Endothelial cell of umbilical vein (primary cell): ENCODE measurements around the gene ATP5PD.

ENCODE experiments used
- EZH2 ChIP-seq: IDR thresholded peaks from 2 replicates; pipeline ENCODE4 v1.6.1; 2012; ENCODE audit warnings: borderline replicate concordance, low read depth, mild to moderate bottlenecking, moderate library complexity, low read length, inconsistent platforms; ENCODE audit not compliant: severe bottlenecking
- FOS ChIP-seq: IDR thresholded peaks from 2 replicates; pipeline ENCODE4 v1.6.1; 2011; ENCODE audit warnings: mild to moderate bottlenecking, low read length, moderate library complexity, borderline replicate concordance; ENCODE audit not compliant: insufficient read depth
- JUN ChIP-seq: IDR thresholded peaks from 2 replicates; pipeline ENCODE4 v1.6.1; 2011; ENCODE audit warnings: borderline replicate concordance, low read depth; ENCODE audit not compliant: insufficient read length, insufficient read depth
- POLR2A ChIP-seq: IDR thresholded peaks from 2 replicates; pipeline ENCODE4 v1.6.1; 2012; ENCODE audit warnings: low read depth, mild to moderate bottlenecking, control low read depth, low read length
- POLR2AphosphoS5 ChIP-seq: IDR thresholded peaks from 2 replicates; pipeline ENCODE4 v1.6.1; 2012; ENCODE audit warnings: low read depth, mild to moderate bottlenecking, control low read depth, low read length, moderate library complexity; ENCODE audit not compliant: insufficient read depth
- TF ChIP-seq, protein P1 (sequence below), 2 donors: IDR thresholded peaks; 1 replicate in 1 of 2; 2 replicates in 1 of 2; pipeline ENCODE4 v1.5.1; 2011; ENCODE audit warnings: low read length in 2 of 2, mild to moderate bottlenecking in 2 of 2, moderate library complexity in 2 of 2, control low read depth in 1 of 2, inconsistent platforms in 1 of 2, low read depth in 1 of 2; ENCODE audit not compliant: insufficient read depth in 1 of 2; ENCODE audit errors: extremely low read depth in 1 of 2
- TF ChIP-seq, protein P2 (sequence below): IDR thresholded peaks from 2 replicates; pipeline ENCODE4 v1.6.1; 2011; ENCODE audit not compliant: insufficient read depth, insufficient read length

GRCh38 chr17:75064040-75064439, 17.3 kb upstream of the ATP5PD start:
- no peak for TF ChIP-seq POLR2A
- TF ChIP-seq, protein P1, sequence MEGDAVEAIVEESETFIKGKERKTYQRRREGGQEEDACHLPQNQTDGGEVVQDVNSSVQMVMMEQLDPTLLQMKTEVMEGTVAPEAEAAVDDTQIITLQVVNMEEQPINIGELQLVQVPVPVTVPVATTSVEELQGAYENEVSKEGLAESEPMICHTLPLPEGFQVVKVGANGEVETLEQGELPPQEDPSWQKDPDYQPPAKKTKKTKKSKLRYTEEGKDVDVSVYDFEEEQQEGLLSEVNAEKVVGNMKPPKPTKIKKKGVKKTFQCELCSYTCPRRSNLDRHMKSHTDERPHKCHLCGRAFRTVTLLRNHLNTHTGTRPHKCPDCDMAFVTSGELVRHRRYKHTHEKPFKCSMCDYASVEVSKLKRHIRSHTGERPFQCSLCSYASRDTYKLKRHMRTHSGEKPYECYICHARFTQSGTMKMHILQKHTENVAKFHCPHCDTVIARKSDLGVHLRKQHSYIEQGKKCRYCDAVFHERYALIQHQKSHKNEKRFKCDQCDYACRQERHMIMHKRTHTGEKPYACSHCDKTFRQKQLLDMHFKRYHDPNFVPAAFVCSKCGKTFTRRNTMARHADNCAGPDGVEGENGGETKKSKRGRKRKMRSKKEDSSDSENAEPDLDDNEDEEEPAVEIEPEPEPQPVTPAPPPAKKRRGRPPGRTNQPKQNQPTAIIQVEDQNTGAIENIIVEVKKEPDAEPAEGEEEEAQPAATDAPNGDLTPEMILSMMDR (IDR thresholded peaks at IDR 0.05; ENCODE audit: extremely low read depth in 1 of 2, insufficient read depth in 1 of 2, low read depth in 1 of 2, low read length in 2 of 2) = no peak
- no peak for TF ChIP-seq EZH2
- TF ChIP-seq, protein P2, sequence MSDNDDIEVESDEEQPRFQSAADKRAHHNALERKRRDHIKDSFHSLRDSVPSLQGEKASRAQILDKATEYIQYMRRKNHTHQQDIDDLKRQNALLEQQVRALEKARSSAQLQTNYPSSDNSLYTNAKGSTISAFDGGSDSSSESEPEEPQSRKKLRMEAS = no peak
- TF ChIP-seq JUN = no peak
- TF ChIP-seq POLR2AphosphoS5 = no peak
- TF ChIP-seq FOS = no peak
